Bronchial smooth muscle cell (primary cell): ENCODE measurements around the gene CDKN2C. TPM values are rescaled to one million over a fixed set of nuclear protein-coding genes. Genes with fewer than 3 reads are reported as not detected.

Experiments
- total RNA-seq: library from RNA; depleted of rRNA; stranded (reverse); fragments of >200 nt; gene quantifications from 2 replicates; pipeline ENCODE4 v1.2.1, GENCODE V29; 2014

Gene CDKN2C
- total RNA-seq = 20.5 and 28.9 TPM in 2 replicates

DNA sequence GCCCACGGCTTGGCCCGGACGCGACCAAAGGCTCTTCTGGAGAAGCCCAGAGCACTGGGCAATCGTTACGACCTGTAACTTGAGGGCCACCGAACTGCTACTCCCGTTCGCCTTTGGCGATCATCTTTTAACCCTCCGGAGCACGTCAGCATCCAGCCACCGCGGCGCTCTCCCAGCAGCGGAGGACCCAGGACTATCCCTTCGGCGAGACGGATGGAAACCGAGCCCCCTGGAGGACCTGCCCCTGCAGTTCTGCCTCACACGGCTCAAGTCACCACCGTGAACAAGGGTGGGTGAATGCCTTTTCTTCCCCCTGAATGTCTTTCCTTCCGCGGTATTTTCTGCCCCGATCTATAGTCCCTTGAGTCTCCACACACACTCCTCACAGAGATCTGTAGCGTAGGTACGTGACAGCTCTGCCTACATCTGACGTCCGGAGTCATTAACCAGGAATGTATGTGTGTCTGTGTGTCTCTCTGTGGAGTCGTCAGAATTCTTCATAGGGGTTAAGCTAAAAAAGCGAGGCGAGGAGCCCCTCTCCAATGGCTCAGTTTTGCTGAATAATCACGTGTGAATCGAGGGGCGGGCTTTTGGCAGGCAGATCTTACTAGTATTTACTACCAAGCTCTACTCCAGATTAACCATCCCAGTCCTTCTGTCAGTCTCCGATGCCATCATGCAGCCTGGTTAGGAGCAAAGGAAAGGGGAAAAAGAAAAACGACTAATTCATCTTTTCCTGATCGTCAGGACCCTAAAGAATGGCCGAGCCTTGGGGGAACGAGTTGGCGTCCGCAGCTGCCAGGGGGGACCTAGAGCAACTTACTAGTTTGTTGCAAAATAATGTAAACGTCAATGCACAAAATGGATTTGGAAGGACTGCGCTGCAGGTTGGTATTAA lies at the start of gene CDKN2C:
Gene CDKN2C, plus strand, starts transcription at position 635 of the 898 bp plus-strand sequence. Its CDS starts 124 bp downstream, at position 759.

DNA sequence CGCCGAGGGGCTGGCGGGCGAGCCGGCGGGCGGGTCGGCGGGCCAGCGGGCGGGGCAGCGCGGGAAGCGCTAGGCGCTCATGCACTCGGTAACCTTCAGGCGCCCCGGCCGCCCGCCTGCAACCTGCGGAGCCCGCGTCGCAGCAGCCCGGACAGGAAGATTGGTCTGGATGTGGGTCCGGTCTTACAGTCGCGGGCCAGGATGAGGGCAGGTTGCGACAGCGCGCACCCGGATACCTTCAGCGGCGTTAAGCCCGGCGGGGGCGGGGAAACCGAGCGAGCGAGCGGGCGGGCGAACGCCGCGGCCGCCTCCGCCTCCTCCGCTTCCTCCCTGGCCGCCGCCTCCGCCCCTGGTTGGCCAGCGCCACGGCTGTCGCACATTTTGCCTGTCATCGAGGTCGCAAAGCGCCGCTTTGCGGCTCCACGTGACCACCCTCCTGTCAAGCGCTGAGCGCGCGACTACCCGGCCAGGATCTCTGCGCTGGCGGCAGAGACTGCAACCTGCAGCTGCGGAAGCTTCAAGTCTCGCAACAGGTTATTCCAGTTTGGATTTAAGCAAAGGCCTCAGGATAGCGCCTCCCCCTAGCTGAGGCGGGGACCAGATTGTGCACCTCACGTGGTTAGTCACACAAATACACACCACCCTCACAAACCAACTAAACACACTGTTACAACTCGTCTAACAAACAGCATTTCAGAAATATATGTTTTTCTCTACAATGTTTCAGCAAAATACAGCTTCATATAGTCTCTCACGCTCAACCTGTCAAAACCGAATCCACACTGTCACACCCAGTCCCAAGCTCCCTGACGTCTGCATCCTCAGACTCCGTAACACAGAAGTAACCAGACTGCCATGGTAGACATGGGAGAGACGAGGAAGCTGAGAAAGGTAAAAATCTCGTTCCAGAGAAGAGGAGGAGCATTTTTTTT lies 9.9 kb upstream of the CDKN2C start, which contains the start of gene FAF1:
Gene FAF1, minus strand, starts transcription at position 355 of the 932 bp plus-strand sequence. CDS start 456 bp downstream, outside the sequence.

Other genes starting within 250 kb of the CDKN2C start
- gene FAF1, start 10.0 kb upstream of the CDKN2C start, total RNA-seq = 34.8 and 35.0 TPM in 2 replicates
- gene C1orf185, start 132.0 kb downstream of the CDKN2C start, total RNA-seq = not detected in 2 replicates